Erythroblast (primary cell): ENCODE data around the gene TCL1A.

ENCODE experiments used
- GATA1 ChIP-seq: IDR thresholded peaks from 2 replicates; pipeline ENCODE4 v1.6.1; 2011; ENCODE audit warnings: low read depth, mild to moderate bottlenecking, control low read depth, low read length, moderate library complexity
- POLR2A ChIP-seq: IDR thresholded peaks from 2 replicates; pipeline ENCODE4 v1.6.1; 2011; ENCODE audit warnings: mild to moderate bottlenecking, low read length

DNA sequence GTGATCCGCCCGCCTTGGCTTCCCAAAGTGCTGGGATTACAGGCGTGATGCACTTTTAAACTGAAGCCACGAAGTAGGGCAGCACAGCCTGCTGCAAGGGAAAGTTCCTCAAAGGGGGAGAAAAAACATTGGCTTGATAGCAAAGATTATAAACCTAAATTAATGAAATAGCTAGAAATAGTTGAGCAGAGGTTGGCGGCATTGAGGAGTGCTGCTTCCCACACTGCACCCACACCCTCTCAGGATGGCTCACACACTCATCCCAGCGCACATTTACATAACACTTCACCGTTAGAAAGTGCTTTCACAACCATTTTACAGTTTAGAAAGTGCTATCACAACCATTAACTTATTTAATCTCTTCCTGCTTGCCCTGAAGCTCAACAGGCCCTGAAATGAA lies 44.4 kb upstream of the TCL1A start:
- no peak for TF ChIP-seq POLR2A
- TF ChIP-seq GATA1, result no peak
